Urinary bladder (tissue), 4 donors: ENCODE results near the gene VASN. TPM values are rescaled to one million over a fixed set of nuclear protein-coding genes. Genes with fewer than 3 reads are reported as not detected.
A peak's percentile ranks its signal among the peaks of the same experiment; 100 is the strongest.

Experiments used
- DNase-seq: peaks from one replicate; pipeline ENCODE4 v3.0.0-alpha.2; 2015; ENCODE audit errors: extremely low spot score
- H3K27ac ChIP-seq: one replicate; pipeline ENCODE4 v1.5.1; 2013; ENCODE audit warnings: low read depth, mild to moderate bottlenecking, moderate library complexity
- H3K36me3 ChIP-seq: one replicate; pipeline ENCODE4 v1.6.1; 2013; ENCODE audit warnings: mild to moderate bottlenecking, moderate library complexity; ENCODE audit not compliant: insufficient read depth
- H3K4me1 ChIP-seq: one replicate; pipeline ENCODE4 v1.6.1; 2013; ENCODE audit warnings: mild to moderate bottlenecking, moderate library complexity; ENCODE audit not compliant: insufficient read depth
- H3K4me3 ChIP-seq: one replicate; pipeline ENCODE4 v1.5.1; 2013; ENCODE audit warnings: low read depth, low read length
- WGBS: extraction: QIAGEN DNeasy Blood & Tissue Kit; methylation state at CpG from one replicate; pipeline ENCODE4 v1.1.7; 2013; 5-methylcytosine and 5-hydroxymethylcytosine counted together
- polyA plus RNA-seq: library from polyadenylated mRNA; stranded (reverse); fragments of 200-250 nt; gene quantifications from one replicate; pipeline ENCODE4 v1.2.3, GENCODE V29; 2013
- total RNA-seq: library from RNA; depleted of rRNA; stranded (reverse); fragments of >200 nt; gene quantifications from one replicate; pipeline ENCODE4 v1.2.3, GENCODE V29; 2014
- donor health status: healthy with polysubstance abuse.
- donor health status: healthy.

VASN gene
- total and polyA plus RNA-seq, 2 donors: 20.8 to 47.6 TPM

DNA sequence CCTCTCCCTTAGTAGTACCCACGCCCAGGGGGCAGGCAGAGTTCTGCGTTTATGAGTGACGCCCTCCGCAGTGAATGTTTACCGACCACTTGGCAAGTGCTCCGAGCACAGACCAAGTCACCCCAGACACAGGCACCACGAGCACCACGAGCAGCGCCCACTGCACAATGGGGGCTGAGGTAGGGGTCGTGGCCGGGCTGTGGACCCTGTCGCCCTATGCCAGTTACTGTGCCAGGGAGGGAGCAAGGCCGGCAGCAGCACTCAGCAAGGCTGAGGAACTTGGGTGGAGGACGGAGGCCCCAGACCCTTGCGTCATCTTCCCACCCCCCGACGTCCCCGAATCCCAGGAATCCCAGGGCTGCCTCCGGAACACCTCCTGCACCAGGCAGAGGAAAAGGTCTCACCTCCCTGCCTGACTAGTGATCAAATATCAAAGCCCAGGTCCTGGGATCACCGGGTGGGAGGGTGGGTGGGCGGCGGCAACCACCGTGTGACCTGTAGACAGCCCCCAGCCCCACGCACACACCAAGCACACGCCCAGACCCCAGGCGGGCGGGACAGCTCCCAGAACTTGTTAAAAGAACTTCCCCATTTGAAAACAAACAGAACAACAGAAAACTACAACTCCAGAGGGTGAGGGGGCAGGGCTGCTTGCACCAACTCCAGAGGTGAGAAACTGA, 5.4 kb downstream of the VASN start:
- DNase-seq: no peak
- H3K4me1 ChIP-seq: no peaks in the 10 kb centered on the region
- no peak overlapping the region for H3K4me3 ChIP-seq
- no peaks in the 10 kb centered on the region for H3K36me3 ChIP-seq
- H3K27ac ChIP-seq: peak overlapping the region; percentile 61
- WGBS: 53% methylated on average over 27 of the region's 27 CpGs

DNA sequence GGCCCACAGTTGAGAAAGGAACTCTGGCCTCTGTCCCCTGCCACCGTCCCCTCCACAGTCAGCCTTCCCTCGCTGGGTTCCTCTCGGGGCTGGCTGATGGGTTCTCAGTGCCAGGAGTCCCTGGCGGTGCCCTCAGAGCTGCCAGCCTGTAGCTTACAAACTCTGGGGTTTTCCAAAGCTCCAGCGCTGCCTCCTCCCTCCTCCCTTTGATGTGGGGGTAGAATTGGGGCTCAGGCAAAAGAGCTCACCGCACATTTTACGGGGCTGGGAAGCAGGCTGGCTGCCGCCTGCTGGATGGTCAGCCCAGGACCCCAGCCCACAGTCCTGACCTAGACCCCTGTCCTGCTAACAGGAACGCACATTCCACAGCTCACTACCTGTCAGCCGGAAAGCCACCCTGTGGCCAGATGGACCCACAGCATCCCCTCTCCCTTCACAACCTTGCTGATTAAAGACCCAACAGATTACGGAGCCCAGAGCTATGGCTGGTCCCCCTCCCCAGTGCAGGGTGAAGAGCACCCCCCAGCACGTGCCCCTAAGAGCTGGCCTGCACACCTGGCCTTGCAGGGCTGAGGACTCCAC, 6.0 kb downstream of the VASN start:
- 72% methylated on average over 12 of the region's 12 CpGs for WGBS
- no peak overlapping the region for H3K4me3 ChIP-seq
- DNase-seq: no peak
- H3K36me3 ChIP-seq: no peaks in the 10 kb centered on the region
- no peak overlapping the region for H3K27ac ChIP-seq
- no peaks in the 10 kb centered on the region for H3K4me1 ChIP-seq

DNA sequence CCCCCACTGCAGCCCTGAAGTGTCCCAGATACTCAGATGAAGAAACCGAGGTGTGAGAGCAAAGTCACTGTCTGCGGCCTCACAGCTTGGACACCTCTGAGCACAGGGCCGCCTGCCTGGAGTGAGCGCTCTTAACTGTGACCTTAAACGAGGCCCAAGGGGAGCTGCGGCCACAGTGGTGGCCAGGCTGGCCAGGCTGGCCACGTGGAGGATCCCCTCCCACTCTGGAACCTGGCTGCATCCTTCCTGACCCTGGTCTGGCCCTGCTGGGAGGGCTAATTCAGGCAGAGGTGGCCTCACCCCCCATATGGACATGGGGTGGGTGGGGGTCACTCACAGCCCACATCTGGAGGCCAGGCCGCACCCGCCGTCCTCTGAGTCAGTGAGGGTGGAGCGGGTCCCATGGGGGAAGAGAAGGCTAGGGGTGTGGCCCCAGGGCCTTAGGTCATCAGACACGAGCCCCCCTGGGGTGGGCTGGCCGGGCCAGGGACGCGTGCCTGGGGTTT, 6.6 kb downstream of the VASN start:
- 60% methylated on average over 15 of the region's 15 CpGs for WGBS
- DNase-seq: no peak
- Histone ChIP-seq H3K4me3 (no peak overlapping the region), H3K36me3 (no peaks in the 10 kb centered on the region), H3K27ac (no peak overlapping the region), H3K4me1 (no peaks in the 10 kb centered on the region)

DNA sequence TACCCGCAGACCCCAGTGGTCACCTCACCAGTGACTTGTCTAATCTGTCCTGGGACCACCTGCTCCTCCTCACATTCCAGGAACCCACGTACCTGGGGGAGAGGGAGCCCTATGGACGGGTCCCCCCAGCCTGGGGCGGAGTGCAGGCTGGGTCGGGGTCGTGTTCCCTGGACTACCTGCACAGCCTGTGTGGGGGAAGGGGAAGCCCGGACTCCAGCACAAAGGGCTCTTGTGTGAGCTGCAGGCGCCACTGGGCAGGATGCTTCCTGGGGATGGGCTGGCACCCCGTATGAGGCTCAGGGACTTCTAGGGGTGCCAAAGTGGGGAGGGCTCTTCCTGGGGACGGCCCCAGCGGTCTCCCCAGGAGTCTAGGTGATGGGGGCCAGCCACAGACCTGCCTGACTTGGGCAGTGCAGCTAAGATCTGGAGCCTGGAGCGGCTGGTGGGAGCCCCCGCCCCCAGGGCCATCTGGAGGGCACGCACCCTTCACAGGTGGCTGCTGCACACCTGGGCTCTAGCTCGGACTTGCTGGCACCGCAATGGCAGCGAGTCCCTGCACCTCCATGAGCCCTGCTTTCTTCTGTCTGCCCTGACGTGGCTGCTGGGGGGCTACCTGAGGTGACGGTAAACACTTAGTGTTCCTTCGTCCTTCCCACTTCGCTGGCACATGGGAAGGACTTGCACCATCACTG, 7.5 kb downstream of the VASN start:
- WGBS: 91% methylated on average over 21 of the region's 21 CpGs
- H3K4me3 ChIP-seq: no peak overlapping the region
- H3K27ac ChIP-seq: no peak overlapping the region
- no peaks in the 10 kb centered on the region for H3K36me3 ChIP-seq
- no peaks in the 10 kb centered on the region for H3K4me1 ChIP-seq
- no peak for DNase-seq

DNA sequence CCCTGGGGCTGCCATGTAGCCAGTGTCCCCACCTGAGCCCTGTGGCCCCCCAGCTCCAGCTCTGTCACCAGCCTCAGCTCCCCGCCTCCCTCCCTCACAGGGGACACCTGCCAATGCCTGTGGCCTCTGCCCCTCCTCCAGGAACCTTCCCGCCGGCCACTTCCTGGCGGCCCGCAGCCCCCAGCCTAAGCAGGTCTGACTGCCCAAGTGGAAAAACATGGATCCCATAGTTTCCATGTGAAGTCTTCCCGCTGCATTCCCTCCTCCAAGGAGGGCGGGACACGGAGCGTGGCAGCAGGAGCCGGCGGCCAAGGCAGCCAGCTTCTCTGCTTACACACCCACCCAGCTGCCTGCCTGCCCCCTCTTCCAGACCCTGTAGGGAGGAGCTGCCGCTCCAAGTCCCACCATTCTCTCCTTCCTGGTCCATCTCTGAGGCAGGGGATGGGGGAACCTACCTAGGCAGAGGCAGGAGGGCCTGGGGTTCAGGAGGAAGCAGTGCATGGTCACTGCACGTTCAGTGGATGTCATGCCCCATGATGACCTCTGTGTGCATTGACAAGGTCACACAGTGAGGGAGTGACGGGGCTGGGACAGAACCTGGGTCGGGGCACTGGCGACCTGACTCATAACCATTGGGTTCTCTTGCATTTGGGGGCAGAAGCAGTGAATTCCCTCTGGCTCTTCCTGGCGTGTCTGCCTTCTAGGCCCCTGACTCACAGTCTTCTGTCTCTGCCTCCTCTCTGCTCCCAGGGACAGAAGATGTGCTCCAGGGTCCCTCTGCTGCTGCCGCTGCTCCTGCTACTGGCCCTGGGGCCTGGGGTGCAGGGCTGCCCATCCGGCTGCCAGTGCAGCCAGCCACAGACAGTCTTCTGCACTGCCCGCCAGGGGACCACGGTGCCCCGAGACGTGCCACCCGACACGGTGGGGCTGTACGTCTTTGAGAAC, 8.7 kb downstream of the VASN start:
- WGBS: 70% methylated on average over 26 of the region's 26 CpGs
- Histone ChIP-seq H3K4me1 (no peaks in the 10 kb centered on the region), H3K36me3 (no peaks in the 10 kb centered on the region), H3K4me3 (no peak overlapping the region), H3K27ac (no peak overlapping the region)
- no peak for DNase-seq

DNA sequence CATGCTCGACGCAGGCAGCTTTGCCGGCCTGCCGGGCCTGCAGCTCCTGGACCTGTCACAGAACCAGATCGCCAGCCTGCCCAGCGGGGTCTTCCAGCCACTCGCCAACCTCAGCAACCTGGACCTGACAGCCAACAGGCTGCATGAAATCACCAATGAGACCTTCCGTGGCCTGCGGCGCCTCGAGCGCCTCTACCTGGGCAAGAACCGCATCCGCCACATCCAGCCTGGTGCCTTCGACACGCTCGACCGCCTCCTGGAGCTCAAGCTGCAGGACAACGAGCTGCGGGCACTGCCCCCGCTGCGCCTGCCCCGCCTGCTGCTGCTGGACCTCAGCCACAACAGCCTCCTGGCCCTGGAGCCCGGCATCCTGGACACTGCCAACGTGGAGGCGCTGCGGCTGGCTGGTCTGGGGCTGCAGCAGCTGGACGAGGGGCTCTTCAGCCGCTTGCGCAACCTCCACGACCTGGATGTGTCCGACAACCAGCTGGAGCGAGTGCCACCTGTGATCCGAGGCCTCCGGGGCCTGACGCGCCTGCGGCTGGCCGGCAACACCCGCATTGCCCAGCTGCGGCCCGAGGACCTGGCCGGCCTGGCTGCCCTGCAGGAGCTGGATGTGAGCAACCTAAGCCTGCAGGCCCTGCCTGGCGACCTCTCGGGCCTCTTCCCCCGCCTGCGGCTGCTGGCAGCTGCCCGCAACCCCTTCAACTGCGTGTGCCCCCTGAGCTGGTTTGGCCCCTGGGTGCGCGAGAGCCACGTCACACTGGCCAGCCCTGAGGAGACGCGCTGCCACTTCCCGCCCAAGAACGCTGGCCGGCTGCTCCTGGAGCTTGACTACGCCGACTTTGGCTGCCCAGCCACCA, 9.7 kb downstream of the VASN start:
- H3K27ac ChIP-seq: no peak overlapping the region
- DNase-seq: no peak
- WGBS: 91% methylated on average over 59 of the region's 59 CpGs
- no peaks in the 10 kb centered on the region for H3K4me1 ChIP-seq
- H3K36me3 ChIP-seq: no peaks in the 10 kb centered on the region
- H3K4me3 ChIP-seq: no peak overlapping the region

DNA sequence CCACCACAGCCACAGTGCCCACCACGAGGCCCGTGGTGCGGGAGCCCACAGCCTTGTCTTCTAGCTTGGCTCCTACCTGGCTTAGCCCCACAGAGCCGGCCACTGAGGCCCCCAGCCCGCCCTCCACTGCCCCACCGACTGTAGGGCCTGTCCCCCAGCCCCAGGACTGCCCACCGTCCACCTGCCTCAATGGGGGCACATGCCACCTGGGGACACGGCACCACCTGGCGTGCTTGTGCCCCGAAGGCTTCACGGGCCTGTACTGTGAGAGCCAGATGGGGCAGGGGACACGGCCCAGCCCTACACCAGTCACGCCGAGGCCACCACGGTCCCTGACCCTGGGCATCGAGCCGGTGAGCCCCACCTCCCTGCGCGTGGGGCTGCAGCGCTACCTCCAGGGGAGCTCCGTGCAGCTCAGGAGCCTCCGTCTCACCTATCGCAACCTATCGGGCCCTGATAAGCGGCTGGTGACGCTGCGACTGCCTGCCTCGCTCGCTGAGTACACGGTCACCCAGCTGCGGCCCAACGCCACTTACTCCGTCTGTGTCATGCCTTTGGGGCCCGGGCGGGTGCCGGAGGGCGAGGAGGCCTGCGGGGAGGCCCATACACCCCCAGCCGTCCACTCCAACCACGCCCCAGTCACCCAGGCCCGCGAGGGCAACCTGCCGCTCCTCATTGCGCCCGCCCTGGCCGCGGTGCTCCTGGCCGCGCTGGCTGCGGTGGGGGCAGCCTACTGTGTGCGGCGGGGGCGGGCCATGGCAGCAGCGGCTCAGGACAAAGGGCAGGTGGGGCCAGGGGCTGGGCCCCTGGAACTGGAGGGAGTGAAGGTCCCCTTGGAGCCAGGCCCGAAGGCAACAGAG, 10.5 kb downstream of the VASN start:
- no peak overlapping the region for H3K4me3 ChIP-seq
- DNase-seq: no peak
- no peaks in the 10 kb centered on the region for H3K36me3 ChIP-seq
- no peaks in the 10 kb centered on the region for H3K4me1 ChIP-seq
- H3K27ac ChIP-seq: no peak overlapping the region
- WGBS: 94% methylated on average over 55 of the region's 55 CpGs

DNA sequence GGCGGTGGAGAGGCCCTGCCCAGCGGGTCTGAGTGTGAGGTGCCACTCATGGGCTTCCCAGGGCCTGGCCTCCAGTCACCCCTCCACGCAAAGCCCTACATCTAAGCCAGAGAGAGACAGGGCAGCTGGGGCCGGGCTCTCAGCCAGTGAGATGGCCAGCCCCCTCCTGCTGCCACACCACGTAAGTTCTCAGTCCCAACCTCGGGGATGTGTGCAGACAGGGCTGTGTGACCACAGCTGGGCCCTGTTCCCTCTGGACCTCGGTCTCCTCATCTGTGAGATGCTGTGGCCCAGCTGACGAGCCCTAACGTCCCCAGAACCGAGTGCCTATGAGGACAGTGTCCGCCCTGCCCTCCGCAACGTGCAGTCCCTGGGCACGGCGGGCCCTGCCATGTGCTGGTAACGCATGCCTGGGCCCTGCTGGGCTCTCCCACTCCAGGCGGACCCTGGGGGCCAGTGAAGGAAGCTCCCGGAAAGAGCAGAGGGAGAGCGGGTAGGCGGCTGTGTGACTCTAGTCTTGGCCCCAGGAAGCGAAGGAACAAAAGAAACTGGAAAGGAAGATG, 11.2 kb downstream of the VASN start:
- no peak overlapping the region for H3K27ac ChIP-seq
- no peaks in the 10 kb centered on the region for H3K36me3 ChIP-seq

DNA sequence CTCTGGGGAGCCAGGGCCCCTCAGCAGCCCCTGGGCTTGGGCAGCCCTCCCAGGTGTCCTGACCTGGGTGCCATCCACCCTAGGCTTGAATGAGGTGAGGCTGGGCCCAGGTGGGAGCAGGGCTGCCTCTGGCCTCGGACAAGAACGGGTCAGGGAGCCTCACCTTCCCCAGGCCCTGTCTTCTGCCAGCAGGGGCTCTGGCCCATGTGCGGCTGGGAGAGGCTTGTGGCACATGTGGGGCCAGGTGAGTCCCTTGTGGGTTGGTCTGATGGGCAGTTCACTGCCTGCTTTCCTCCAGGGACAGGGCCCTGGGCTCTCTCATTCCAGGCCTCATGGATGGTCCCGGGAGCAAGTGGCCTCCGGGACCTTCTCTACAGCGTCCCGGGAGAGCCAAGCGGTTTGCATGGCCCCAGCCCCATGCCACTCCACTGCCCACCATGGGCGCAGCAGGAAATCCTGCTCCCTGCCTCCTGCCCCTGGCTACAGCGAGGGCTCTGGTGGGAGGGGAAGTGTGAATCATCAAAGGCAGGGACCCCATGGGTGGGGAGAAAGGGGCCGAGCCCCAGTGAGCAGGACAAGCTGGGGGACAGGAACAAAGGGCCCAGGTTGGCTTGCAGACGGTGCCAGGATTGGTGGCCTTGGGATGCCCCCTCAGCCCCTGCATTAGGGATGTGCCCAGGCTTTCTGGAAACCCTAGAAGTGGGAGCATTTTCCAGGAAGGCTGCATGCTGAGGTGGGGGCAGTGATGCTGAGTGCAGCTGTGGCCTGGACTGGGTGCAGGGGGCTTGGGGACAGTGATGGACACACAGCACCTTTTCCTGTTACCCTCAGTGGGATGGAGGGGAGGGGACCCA, 12.2 kb downstream of the VASN start:
- WGBS: 82% methylated on average over 12 of the region's 12 CpGs
- Histone ChIP-seq H3K36me3 (no peaks in the 10 kb centered on the region), H3K27ac (no peak overlapping the region)

More for the DNA sequence above, 11.2 kb downstream of the VASN start:
- Histone ChIP-seq H3K4me1 (no peaks in the 10 kb centered on the region), H3K4me3 (no peak overlapping the region)
- no peak for DNase-seq
- 79% methylated on average over 21 of the region's 21 CpGs for WGBS

DNA sequence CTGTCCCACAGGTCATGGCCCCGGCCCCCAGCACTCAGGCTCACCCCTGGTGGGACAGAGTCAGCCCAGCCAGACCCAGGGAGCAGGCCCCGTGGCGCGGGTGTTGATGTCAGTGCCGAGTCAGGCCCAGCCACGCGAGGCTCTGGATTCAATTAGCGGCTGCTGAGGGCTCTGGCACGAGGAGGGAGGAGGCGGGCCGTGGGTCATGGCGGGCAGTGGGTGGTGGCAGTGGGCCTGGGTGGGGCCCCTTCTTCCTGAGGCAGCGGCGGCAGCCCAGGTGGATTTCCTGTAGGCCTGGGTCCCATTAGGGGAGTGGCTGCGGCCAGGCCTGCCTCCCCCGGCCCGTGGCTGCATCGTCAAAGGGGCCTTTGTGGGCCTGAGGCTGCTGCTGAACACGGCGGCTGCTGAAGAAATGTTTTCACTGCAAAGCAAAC, 12.9 kb downstream of the VASN start:
- 59% methylated on average over 20 of the region's 20 CpGs for WGBS
- H3K36me3 ChIP-seq: no peaks in the 10 kb centered on the region
- no peak for DNase-seq

More for the DNA sequence above, 12.2 kb downstream of the VASN start:
- H3K4me3 ChIP-seq: no peak overlapping the region
- no peaks in the 10 kb centered on the region for H3K4me1 ChIP-seq
- DNase-seq: no peak

More for the DNA sequence above, 12.9 kb downstream of the VASN start:
- H3K27ac ChIP-seq: no peak overlapping the region
- H3K4me3 ChIP-seq: no peak overlapping the region
- H3K4me1 ChIP-seq: no peaks in the 10 kb centered on the region
